Keratinocyte (primary cell): ENCODE results near the gene CEP85. TPM values are rescaled to one million over a fixed set of nuclear protein-coding genes. Genes with fewer than 3 reads are reported as not detected.
"Not testable (repeated sequence)": the region's sequence is repeated elsewhere in the genome, so short reads cannot be mapped to it uniquely, and the experiment has no call there.

Experiments used
- DNase-seq: peaks from one replicate; pipeline ENCODE4 v3.0.0-alpha.2; 2011; ENCODE audit warnings: low read depth, missing footprints, low spot score
- FAIRE-seq: peaks from 2 replicates; lab custom pipeline; 2011; peaks lifted over from hg19 to GRCh38; lab: Jason Lieb, UNC
- H2AFZ ChIP-seq: 2 replicates; pipeline ENCODE4 v1.6.0; 2012; ENCODE audit warnings: low read length, control low read depth, inconsistent platforms; ENCODE audit not compliant: control insufficient read depth
- H3K27ac ChIP-seq: 2 replicates; pipeline ENCODE4 v1.5.1; 2011; ENCODE audit warnings: low read length; ENCODE audit not compliant: control insufficient read depth, insufficient read depth
- H3K27me3 ChIP-seq: 3 replicates; pipeline ENCODE4 v1.6.0; 2011; ENCODE audit warnings: low read length; ENCODE audit not compliant: control insufficient read depth, insufficient read depth; ENCODE audit errors: extremely low read depth
- H3K36me3 ChIP-seq, 2 experiments: 2 replicates in 1 of 2; 3 replicates in 1 of 2; pipeline ENCODE4 v1.5.1; 2011; ENCODE audit warnings: low read length in 2 of 2, mild to moderate bottlenecking in 1 of 2; ENCODE audit not compliant: control insufficient read depth in 2 of 2, insufficient read depth in 2 of 2; ENCODE audit errors: extremely low read depth in 1 of 2
- H3K4me1 ChIP-seq: 3 replicates; pipeline ENCODE4 v1.5.1; 2011; ENCODE audit warnings: low read length; ENCODE audit not compliant: control insufficient read depth, insufficient read depth; ENCODE audit errors: extremely low read depth
- H3K4me2 ChIP-seq: 3 replicates; pipeline ENCODE4 v1.6.0; 2011; ENCODE audit warnings: low read depth, low read length; ENCODE audit not compliant: control insufficient read depth, insufficient read depth; ENCODE audit errors: extremely low read depth
- H3K4me3 ChIP-seq, 3 experiments: fragments of 200-600 bp in 1 of 3; sonication (generic) in 1 of 3; 2 replicates in 2 of 3; 3 replicates in 1 of 3; pipeline ENCODE4 v1.5.1; 2011 to 2016; ENCODE audit warnings: low read length in 3 of 3, mild to moderate bottlenecking in 3 of 3, control low read depth in 2 of 3, inconsistent platforms in 1 of 3, low read depth in 1 of 3, mixed read lengths in 1 of 3, mixed run types in 1 of 3, moderate library complexity in 1 of 3; ENCODE audit not compliant: control insufficient read depth in 2 of 3, insufficient read depth in 2 of 3; ENCODE audit errors: extremely low read depth in 1 of 3
- H3K79me2 ChIP-seq: 2 replicates; pipeline ENCODE4 v1.6.0; 2012; ENCODE audit warnings: low read length; ENCODE audit not compliant: control insufficient read depth, insufficient read depth
- H3K9ac ChIP-seq: 3 replicates; pipeline ENCODE4 v1.6.0; 2011; ENCODE audit warnings: low read length; ENCODE audit not compliant: control insufficient read depth, insufficient read depth; ENCODE audit errors: extremely low read depth
- H3K9me1 ChIP-seq: 3 replicates; pipeline ENCODE4 v1.6.0; 2011; ENCODE audit warnings: low read length; ENCODE audit not compliant: control insufficient read depth, insufficient read depth; ENCODE audit errors: extremely low read depth
- H3K9me3 ChIP-seq: 2 replicates; pipeline ENCODE4 v1.5.1; 2012; ENCODE audit warnings: low read depth, low read length; ENCODE audit not compliant: control insufficient read depth
- H4K20me1 ChIP-seq: 3 replicates; pipeline ENCODE4 v1.6.0; 2011; ENCODE audit warnings: low read length; ENCODE audit not compliant: control insufficient read depth, insufficient read depth; ENCODE audit errors: extremely low read depth
- CTCF ChIP-seq, 3 experiments: IDR thresholded peaks in 1 of 3; conservative IDR thresholded peaks in 1 of 3; optimal IDR thresholded peaks in 1 of 3; 2 replicates in 2 of 3; 3 replicates in 1 of 3; pipeline versions ENCODE3 to v1.5.1; 2011; ENCODE audit warnings: low read length in 3 of 3, mild to moderate bottlenecking in 3 of 3, moderate library complexity in 2 of 3, control low read depth in 1 of 3, inconsistent platforms in 1 of 3; ENCODE audit not compliant: insufficient read depth in 2 of 3; ENCODE audit errors: extremely low read depth in 1 of 3
- EZH2 ChIP-seq: IDR thresholded peaks from one replicate; pipeline ENCODE4 v1.6.1; 2012; ENCODE audit warnings: inconsistent platforms, mild to moderate bottlenecking, low read length, moderate library complexity
- dilution Hi-C: fragments of 300-500 bp; cut with MboI; formaldehyde crosslinking; loops from one replicate; pipeline ENCODE4 v1.7.0; 2020; ENCODE audit warnings: low sequenced_read_pairs; ENCODE audit not compliant: extremely low pct_ligation_motif_present
- polyA plus RNA-seq, 5 experiments: library from polyadenylated mRNA; depleted of rRNA in 3 of 5; stranded (reverse) in 3 of 5; stranded (forward) in 1 of 5; unstranded in 1 of 5; fragments of >200 nt; gene quantifications; 1 replicate in 1 of 5; 2 replicates in 3 of 5; 3 replicates in 1 of 5; pipeline versions ENCODE4 v1.2.1 to v1.2.3, GENCODE V29; 2011 to 2012; ENCODE audit warnings: missing spikeins in 2 of 5, low read depth in 1 of 5, low replicate concordance in 1 of 5

Gene CEP85
- polyA plus RNA-seq, 1 donor (not counting 4 experiments of a cell fraction or from before 2014, with no cell fraction given), result 17.0 TPM

- H4K20me1 ChIP-seq, result no peaks in the 10 kb centered on the region
- no peaks in the 10 kb centered on the region for H3K9me3 ChIP-seq
- H3K4me1 ChIP-seq, result peaks cover 6% of the 10 kb centered on the region
- no peak for TF ChIP-seq CTCF (optimal IDR thresholded peaks at IDR 0.05 in 1 of 3, IDR thresholded peaks at IDR 0.05 in 1 of 3, conservative IDR thresholded peaks at IDR 0.05 in 1 of 3; ENCODE audit: extremely low read depth in 1 of 3, insufficient read depth in 2 of 3, low read length in 3 of 3)
- TF ChIP-seq EZH2, result no peak
- peaks cover 0 to 2% of the 10 kb centered on the region in 2 experiments for H3K36me3 ChIP-seq
- H3K4me2 ChIP-seq, result no peak overlapping the region
- H3K27ac ChIP-seq, result no peak overlapping the region
- no peaks in the 10 kb centered on the region for H3K79me2 ChIP-seq
- dilution Hi-C loops, result no loop called here
- no peak overlapping the region for H3K9ac ChIP-seq
- no peaks in the 10 kb centered on the region for H3K9me1 ChIP-seq
- H3K27me3 ChIP-seq, result no peaks in the 10 kb centered on the region
- H2AFZ ChIP-seq, result no peak overlapping the region
- DNase-seq (no peak), FAIRE-seq (no peak)
- no peak overlapping the region for H3K4me3 ChIP-seq
These were observed 57.9 kb downstream of the CEP85 start for GRCh38 chr1:26291939-26292338.

DNA sequence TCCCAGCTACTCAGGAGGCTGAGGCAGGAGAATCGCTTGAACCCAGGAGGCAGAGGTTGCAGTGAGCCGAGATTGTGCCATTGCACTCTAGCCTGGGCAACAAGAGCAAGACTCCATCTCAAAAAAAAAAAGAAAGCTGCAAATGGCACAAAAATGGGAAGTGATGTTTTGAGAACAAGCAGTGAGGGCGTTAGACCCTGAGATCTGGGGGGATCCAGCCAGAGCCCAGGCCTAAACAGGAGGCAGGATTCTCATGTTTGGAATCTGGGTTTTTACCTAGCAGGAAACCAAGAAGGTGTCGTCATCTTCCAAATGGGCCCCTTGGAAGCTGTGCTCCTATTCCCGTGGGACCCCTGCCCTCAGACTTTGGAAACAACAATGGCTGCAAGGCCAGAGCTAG is 58.7 kb downstream of the CEP85 start:
- H3K27ac ChIP-seq, H3K4me3 ChIP-seq, H3K36me3 ChIP-seq, H3K9me3 ChIP-seq, dilution Hi-C loops, H4K20me1 ChIP-seq, H2AFZ ChIP-seq, H3K9me1 ChIP-seq, H3K27me3 ChIP-seq, FAIRE-seq, H3K79me2 ChIP-seq, H3K4me2 ChIP-seq, H3K9ac ChIP-seq, H3K4me1 ChIP-seq, DNase-seq: not testable (repeated sequence)

- Histone ChIP-seq H3K36me3 (peaks cover 0 to 2% of the 10 kb centered on the region in 2 experiments), H3K4me3 (no peak overlapping the region), H3K9ac (no peak overlapping the region), H3K27me3 (no peaks in the 10 kb centered on the region), H3K4me1 (peaks cover 11% of the 10 kb centered on the region), H3K4me2 (no peak overlapping the region), H3K79me2 (no peaks in the 10 kb centered on the region), H3K9me1 (no peaks in the 10 kb centered on the region), H2AFZ (no peak overlapping the region), H4K20me1 (no peaks in the 10 kb centered on the region), H3K27ac (no peak overlapping the region), H3K9me3 (no peaks in the 10 kb centered on the region)
- dilution Hi-C loops, result no loop called here
- TF ChIP-seq EZH2 (no peak), CTCF (optimal IDR thresholded peaks at IDR 0.05 in 1 of 3, IDR thresholded peaks at IDR 0.05 in 1 of 3, conservative IDR thresholded peaks at IDR 0.05 in 1 of 3; ENCODE audit: extremely low read depth in 1 of 3, insufficient read depth in 2 of 3, low read length in 3 of 3) (no peak)
- DNase-seq (no peak), FAIRE-seq (no peak)
These were observed 60.0 kb downstream of the CEP85 start for GRCh38 chr1:26293911-26294463.
